BLaER1 (cell line): ENCODE data around the gene STAG1.

Experiments
- H3K27ac ChIP-seq: shearing (Covaris generic); formaldehyde crosslinking; 2 replicates; pipeline ENCODE4 v1.8.1; 2022
- H3K27me3 ChIP-seq: shearing (Covaris generic); formaldehyde crosslinking; 2 replicates; pipeline ENCODE4 v1.8.1; 2022
- H3K36me3 ChIP-seq: shearing (Covaris generic); formaldehyde crosslinking; 2 replicates; pipeline ENCODE4 v1.8.1; 2022
- H3K4me1 ChIP-seq: shearing (Covaris generic); formaldehyde crosslinking; 2 replicates; pipeline ENCODE4 v1.8.1; 2022
- H3K4me2 ChIP-seq: shearing (Covaris generic); formaldehyde crosslinking; 2 replicates; pipeline ENCODE4 v1.8.1; 2022
- H3K4me3 ChIP-seq: shearing (Covaris generic); formaldehyde crosslinking; 2 replicates; pipeline ENCODE4 v1.8.1; 2022
- H3K9ac ChIP-seq: shearing (Covaris generic); formaldehyde crosslinking; 2 replicates; pipeline ENCODE4 v1.8.1; 2022
- H3K9me3 ChIP-seq: shearing (Covaris generic); formaldehyde crosslinking; 2 replicates; pipeline ENCODE4 v1.8.1; 2022
- H4K20me1 ChIP-seq: shearing (Covaris generic); formaldehyde crosslinking; 2 replicates; pipeline ENCODE4 v1.8.1; 2022
- Cebpa-rat ChIP-seq: shearing (Covaris generic); IDR thresholded peaks from 2 replicates; pipeline ENCODE4 v1.8.1; 2022

Gene STAG1

DNA sequence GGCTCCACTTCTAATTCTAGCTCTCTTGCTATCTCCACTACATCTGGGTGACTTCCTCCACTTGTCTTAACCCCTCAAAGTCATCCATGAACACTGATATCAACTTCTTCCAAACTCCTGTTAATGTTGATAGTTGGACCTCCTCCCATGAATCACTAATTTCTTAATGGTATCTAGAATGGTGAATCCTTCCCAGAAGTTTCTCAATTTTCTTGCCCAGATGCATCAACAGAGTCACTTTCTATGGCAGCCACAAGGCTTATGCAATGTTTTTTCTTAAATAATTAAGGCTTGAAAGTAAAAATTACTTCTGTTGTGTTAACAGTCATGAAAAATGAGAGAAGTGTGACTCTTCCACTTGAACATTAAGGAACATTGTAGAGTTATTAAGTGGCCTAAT lies 337.7 kb downstream of the STAG1 start:
- no peak overlapping the region for H3K4me3 ChIP-seq
- TF ChIP-seq Cebpa-rat: no peak

GRCh38 chr3:136412307-136412706 lies 339.9 kb downstream of the STAG1 start:
- Histone ChIP-seq H3K36me3 (peaks cover 53% of the 10 kb centered on the region), H3K4me3 (no peak overlapping the region), H3K4me1 (no peaks in the 10 kb centered on the region), H3K9me3 (no peaks in the 10 kb centered on the region), H3K27ac (no peak overlapping the region), H3K27me3 (no peaks in the 10 kb centered on the region), H3K9ac (no peak overlapping the region), H4K20me1 (no peaks in the 10 kb centered on the region), H3K4me2 (no peak overlapping the region)
- TF ChIP-seq Cebpa-rat: no peak

More for the DNA sequence above, 337.7 kb downstream of the STAG1 start:
- H3K4me1 ChIP-seq: no peaks in the 10 kb centered on the region
- H3K27me3 ChIP-seq: no peaks in the 10 kb centered on the region
- H4K20me1 ChIP-seq: no peaks in the 10 kb centered on the region
- no peaks in the 10 kb centered on the region for H3K9me3 ChIP-seq
- H3K4me2 ChIP-seq: no peak overlapping the region
- H3K27ac ChIP-seq: no peak overlapping the region
- H3K36me3 ChIP-seq: peaks cover 54% of the 10 kb centered on the region
- H3K9ac ChIP-seq: no peak overlapping the region

- TF ChIP-seq Cebpa-rat: no peak
- H3K4me3 ChIP-seq: no peak overlapping the region
- no peak overlapping the region for H3K27ac ChIP-seq
- peaks cover 47% of the 10 kb centered on the region for H3K36me3 ChIP-seq
- H3K4me2 ChIP-seq: no peak overlapping the region
- H3K27me3 ChIP-seq: no peaks in the 10 kb centered on the region
- H3K9me3 ChIP-seq: no peaks in the 10 kb centered on the region
- H4K20me1 ChIP-seq: no peaks in the 10 kb centered on the region
- H3K4me1 ChIP-seq: no peaks in the 10 kb centered on the region
- H3K9ac ChIP-seq: no peak overlapping the region
Measured at GRCh38 chr3:136409549-136409948, 342.6 kb downstream of the STAG1 start.

GRCh38 chr3:136404056-136404455 lies 348.1 kb downstream of the STAG1 start:
- Histone ChIP-seq H3K9me3 (no peaks in the 10 kb centered on the region), H3K9ac (no peak overlapping the region), H3K4me2 (no peak overlapping the region), H3K36me3 (peaks cover 52% of the 10 kb centered on the region), H3K27ac (no peak overlapping the region), H4K20me1 (no peaks in the 10 kb centered on the region), H3K27me3 (no peaks in the 10 kb centered on the region), H3K4me1 (no peaks in the 10 kb centered on the region), H3K4me3 (no peak overlapping the region)
- TF ChIP-seq Cebpa-rat: no peak

- Histone ChIP-seq H3K27me3 (no peaks in the 10 kb centered on the region), H3K36me3 (peaks cover 36% of the 10 kb centered on the region)
Measured at GRCh38 chr3:136396916-136397315, 355.3 kb downstream of the STAG1 start.

DNA sequence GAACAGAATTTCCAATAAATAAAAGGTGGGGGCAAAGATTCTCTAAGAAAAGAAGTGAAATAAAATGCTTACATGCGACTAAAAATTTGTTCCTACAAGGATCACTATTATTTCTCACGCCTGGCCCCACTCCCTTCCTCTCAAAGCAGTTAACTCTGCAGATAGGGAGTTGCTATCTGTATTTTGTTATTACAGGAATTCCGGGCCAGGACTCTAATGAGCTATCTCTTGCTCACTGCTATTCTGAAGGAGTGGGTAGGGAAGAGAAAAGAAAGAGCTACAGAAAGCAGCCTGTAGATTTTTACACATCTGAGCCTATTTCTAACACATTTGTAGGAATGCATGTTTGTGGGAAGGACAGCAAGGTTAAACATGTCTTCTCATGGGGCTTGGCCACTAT lies 361.6 kb downstream of the STAG1 start:
- TF ChIP-seq Cebpa-rat: no peak

More at GRCh38 chr3:136396916-136397315, 355.3 kb downstream of the STAG1 start:
- Histone ChIP-seq H3K4me3 (no peak overlapping the region), H3K9me3 (no peaks in the 10 kb centered on the region), H3K4me1 (peaks cover 5% of the 10 kb centered on the region; the same call in 1 of the 2 replicates), H4K20me1 (no peaks in the 10 kb centered on the region), H3K27ac (no peak overlapping the region), H3K9ac (no peak overlapping the region), H3K4me2 (no peak overlapping the region)
- no peak for TF ChIP-seq Cebpa-rat

DNA sequence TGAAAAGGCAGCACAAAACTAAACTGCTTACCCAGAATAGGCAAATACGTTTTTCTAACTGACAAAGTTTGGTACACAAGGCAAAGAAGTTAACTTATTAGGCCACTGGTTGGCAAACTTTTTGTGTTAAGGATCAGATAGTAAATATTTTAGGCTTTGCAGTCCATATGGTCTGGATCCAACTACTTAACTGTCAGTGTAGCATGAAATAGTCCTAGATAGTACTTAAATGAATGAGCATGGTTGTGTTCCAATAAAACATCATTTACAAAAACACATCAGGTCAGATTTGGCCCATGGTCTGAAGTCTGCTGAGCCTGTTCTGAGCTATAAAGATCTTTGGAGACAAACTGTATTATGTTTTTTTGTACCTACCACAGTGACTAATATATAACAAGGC lies 365.1 kb downstream of the STAG1 start:
- no peak for TF ChIP-seq Cebpa-rat
- no peak overlapping the region for H3K4me3 ChIP-seq
- no peaks in the 10 kb centered on the region for H3K9me3 ChIP-seq
- H3K4me2 ChIP-seq: no peak overlapping the region
- H3K9ac ChIP-seq: no peak overlapping the region
- no peaks in the 10 kb centered on the region for H3K4me1 ChIP-seq
- H3K27me3 ChIP-seq: no peaks in the 10 kb centered on the region
- no peak overlapping the region for H3K27ac ChIP-seq
- no peaks in the 10 kb centered on the region for H4K20me1 ChIP-seq
- H3K36me3 ChIP-seq: peaks cover 19% of the 10 kb centered on the region; the same call in 1 of the 2 replicates

More for the DNA sequence above, 361.6 kb downstream of the STAG1 start:
- no peak overlapping the region for H3K27ac ChIP-seq
- H3K4me1 ChIP-seq: peaks cover 5% of the 10 kb centered on the region; the same call in 1 of the 2 replicates
- no peaks in the 10 kb centered on the region for H4K20me1 ChIP-seq
- H3K36me3 ChIP-seq: peaks cover 31% of the 10 kb centered on the region
- H3K9ac ChIP-seq: no peak overlapping the region
- no peaks in the 10 kb centered on the region for H3K9me3 ChIP-seq
- H3K27me3 ChIP-seq: no peaks in the 10 kb centered on the region
- H3K4me3 ChIP-seq: no peak overlapping the region
- H3K4me2 ChIP-seq: no peak overlapping the region

GRCh38 chr3:136385457-136385856 lies 366.7 kb downstream of the STAG1 start:
- Histone ChIP-seq H3K9me3 (no peaks in the 10 kb centered on the region), H3K4me1 (no peaks in the 10 kb centered on the region), H3K36me3 (peaks cover 23% of the 10 kb centered on the region; the same call in 1 of the 2 replicates), H4K20me1 (no peaks in the 10 kb centered on the region), H3K27me3 (no peaks in the 10 kb centered on the region), H3K4me3 (no peak overlapping the region), H3K9ac (no peak overlapping the region), H3K4me2 (no peak overlapping the region), H3K27ac (no peak overlapping the region)
- TF ChIP-seq Cebpa-rat: no peak

DNA sequence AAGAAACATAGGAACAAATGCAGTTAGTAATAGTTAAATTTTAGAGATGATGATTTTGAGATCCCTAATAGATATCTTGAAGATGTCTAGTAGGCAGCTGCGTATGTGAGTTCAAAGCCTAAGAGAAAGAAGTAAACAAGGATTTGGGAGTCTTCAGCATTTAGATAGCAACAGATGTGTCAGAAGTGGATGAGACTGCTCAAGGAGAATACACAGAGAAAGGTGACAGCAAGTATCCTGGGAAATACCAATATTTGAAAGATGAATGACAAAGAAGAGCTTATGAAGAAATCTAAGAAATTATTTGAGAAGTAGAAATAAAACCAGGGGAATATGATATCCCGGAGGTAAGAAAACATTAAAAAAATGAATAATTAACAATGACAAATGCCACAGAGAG lies 371.1 kb downstream of the STAG1 start:
- no peak overlapping the region for H3K4me2 ChIP-seq
- TF ChIP-seq Cebpa-rat: no peak

GRCh38 chr3:136380530-136380929 lies 371.6 kb downstream of the STAG1 start:
- H4K20me1 ChIP-seq: no peaks in the 10 kb centered on the region
- no peaks in the 10 kb centered on the region; the same call in 1 of the 2 replicates for H3K9me3 ChIP-seq
- H3K36me3 ChIP-seq: peaks cover 31% of the 10 kb centered on the region
- TF ChIP-seq Cebpa-rat: no peak
- no peak overlapping the region for H3K4me3 ChIP-seq
- no peaks in the 10 kb centered on the region for H3K4me1 ChIP-seq
- H3K9ac ChIP-seq: no peak overlapping the region
- no peak overlapping the region for H3K27ac ChIP-seq
- no peak overlapping the region for H3K4me2 ChIP-seq
- no peaks in the 10 kb centered on the region for H3K27me3 ChIP-seq

More for the DNA sequence above, 371.1 kb downstream of the STAG1 start:
- no peaks in the 10 kb centered on the region; the same call in 1 of the 2 replicates for H3K9me3 ChIP-seq
- no peak overlapping the region for H3K4me3 ChIP-seq
- no peaks in the 10 kb centered on the region for H3K27me3 ChIP-seq
- H3K27ac ChIP-seq: no peak overlapping the region
- H3K9ac ChIP-seq: no peak overlapping the region
- no peaks in the 10 kb centered on the region for H3K4me1 ChIP-seq
- no peaks in the 10 kb centered on the region for H4K20me1 ChIP-seq
- peaks cover 28% of the 10 kb centered on the region for H3K36me3 ChIP-seq

DNA sequence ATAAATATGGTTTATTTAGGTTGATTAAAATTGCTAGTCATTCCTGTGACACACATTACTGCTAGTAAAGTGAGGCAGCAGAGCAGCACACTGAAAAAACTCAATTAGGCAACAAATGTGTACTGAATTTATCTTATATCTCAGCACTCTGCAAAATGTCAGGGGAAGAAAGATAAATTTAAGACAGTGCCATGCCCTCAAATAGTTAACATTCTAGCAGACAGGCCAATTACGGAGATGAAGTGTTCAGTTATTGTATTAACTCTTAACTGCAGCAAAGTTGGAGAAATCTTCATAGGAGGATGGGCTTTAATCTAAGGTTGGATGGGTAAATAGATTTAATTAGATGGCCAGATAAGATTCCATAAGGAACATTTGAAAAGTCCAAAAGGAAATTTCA lies 374.2 kb downstream of the STAG1 start:
- Histone ChIP-seq H3K27me3 (no peaks in the 10 kb centered on the region), H3K4me1 (no peaks in the 10 kb centered on the region), H3K4me3 (no peak overlapping the region), H3K36me3 (peaks cover 45% of the 10 kb centered on the region), H3K9me3 (peaks cover 3% of the 10 kb centered on the region; the same call in 1 of the 2 replicates), H4K20me1 (no peaks in the 10 kb centered on the region), H3K9ac (no peak overlapping the region), H3K4me2 (no peak overlapping the region), H3K27ac (no peak overlapping the region)
- no peak for TF ChIP-seq Cebpa-rat
